ENCODE measurements around the gene SLIT3.

- TF ChIP-seq POLR2A (IDR thresholded peaks at IDR 0.05), result no peak
- TF ChIP-seq, protein P1, sequence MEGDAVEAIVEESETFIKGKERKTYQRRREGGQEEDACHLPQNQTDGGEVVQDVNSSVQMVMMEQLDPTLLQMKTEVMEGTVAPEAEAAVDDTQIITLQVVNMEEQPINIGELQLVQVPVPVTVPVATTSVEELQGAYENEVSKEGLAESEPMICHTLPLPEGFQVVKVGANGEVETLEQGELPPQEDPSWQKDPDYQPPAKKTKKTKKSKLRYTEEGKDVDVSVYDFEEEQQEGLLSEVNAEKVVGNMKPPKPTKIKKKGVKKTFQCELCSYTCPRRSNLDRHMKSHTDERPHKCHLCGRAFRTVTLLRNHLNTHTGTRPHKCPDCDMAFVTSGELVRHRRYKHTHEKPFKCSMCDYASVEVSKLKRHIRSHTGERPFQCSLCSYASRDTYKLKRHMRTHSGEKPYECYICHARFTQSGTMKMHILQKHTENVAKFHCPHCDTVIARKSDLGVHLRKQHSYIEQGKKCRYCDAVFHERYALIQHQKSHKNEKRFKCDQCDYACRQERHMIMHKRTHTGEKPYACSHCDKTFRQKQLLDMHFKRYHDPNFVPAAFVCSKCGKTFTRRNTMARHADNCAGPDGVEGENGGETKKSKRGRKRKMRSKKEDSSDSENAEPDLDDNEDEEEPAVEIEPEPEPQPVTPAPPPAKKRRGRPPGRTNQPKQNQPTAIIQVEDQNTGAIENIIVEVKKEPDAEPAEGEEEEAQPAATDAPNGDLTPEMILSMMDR (IDR thresholded peaks at IDR 0.05), result no peak
- no peak for TF ChIP-seq POLR2AphosphoS5 (IDR thresholded peaks at IDR 0.05; ENCODE audit: insufficient read depth in 1 of 2, low read depth in 1 of 2)
These were observed 652.9 kb downstream of the SLIT3 start for GRCh38 chr5:168648016-168648415.
